Measurements from ENCODE around the gene TEKTIP1.

The TEKTIP1 gene

DNA sequence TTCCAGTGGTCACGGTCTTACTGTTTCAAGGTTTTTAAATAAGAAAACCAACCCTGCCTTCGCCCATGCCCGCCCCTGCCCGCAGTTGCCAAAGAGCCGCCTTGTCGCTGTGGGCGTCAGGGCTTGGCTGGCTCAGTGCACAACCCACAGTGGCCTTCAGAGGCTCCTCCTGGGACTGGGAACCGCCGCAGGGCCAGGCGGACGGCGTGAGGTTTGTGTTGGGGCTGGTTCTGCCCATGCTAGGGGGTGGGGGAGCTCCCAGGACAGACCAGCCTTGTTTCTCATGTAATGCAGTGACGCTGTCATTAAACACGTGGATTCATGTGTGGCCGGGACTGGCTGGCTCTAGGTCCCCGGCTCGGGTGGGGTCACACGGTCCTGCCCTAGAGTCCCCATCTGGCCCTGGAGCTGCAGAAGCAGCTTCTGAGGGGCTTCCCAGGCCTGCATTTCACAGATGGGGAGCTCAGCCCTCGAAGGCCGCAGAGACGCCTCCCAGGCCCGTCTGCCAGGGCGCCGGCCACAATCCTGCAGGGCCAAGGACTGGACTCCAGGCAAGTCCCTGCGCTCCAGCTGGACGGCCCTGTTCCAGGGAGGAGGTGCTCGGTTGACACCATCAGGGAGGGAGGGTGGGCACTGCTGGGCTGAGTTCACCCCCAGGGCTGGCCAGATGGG lies 2.4 kb upstream of the TEKTIP1 start:
- H3K27ac Mint-ChIP-seq: no peak overlapping the region
- no peaks in the 10 kb centered on the region for H3K4me1 Mint-ChIP-seq (ENCODE audit: low read depth)
- H3K27me3 Mint-ChIP-seq: no peaks in the 10 kb centered on the region
- peaks cover 32% of the 10 kb centered on the region for H3K36me3 Mint-ChIP-seq (ENCODE audit: low read depth)
- H3K9me3 Mint-ChIP-seq: peaks cover 3% of the 10 kb centered on the region
- no peak overlapping the region for H3K4me3 Mint-ChIP-seq

DNA sequence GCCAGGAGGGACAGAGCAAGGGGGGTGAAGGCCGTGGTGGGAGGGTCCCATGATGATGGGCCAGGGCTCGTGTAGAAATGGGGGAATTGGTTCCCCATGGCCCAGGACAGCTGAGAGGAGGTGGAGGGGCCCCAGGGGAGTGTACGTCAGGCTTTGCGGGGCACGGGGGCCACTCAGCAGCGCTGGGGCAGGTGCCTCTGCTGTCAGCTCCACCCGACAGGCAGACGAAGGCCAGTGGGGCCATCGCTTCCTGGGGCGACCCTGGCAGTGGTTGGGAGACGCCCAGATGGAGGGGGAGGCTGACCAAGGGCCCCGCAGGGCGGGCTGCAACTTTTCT lies 1.9 kb upstream of the TEKTIP1 start:
- peaks cover 32% of the 10 kb centered on the region for H3K36me3 Mint-ChIP-seq (ENCODE audit: low read depth)
- no peak overlapping the region for H3K27ac Mint-ChIP-seq
- no peaks in the 10 kb centered on the region for H3K27me3 Mint-ChIP-seq
- H3K4me1 Mint-ChIP-seq (ENCODE audit: low read depth): no peaks in the 10 kb centered on the region
- no peak overlapping the region for H3K4me3 Mint-ChIP-seq
- peaks cover 3% of the 10 kb centered on the region for H3K9me3 Mint-ChIP-seq

DNA sequence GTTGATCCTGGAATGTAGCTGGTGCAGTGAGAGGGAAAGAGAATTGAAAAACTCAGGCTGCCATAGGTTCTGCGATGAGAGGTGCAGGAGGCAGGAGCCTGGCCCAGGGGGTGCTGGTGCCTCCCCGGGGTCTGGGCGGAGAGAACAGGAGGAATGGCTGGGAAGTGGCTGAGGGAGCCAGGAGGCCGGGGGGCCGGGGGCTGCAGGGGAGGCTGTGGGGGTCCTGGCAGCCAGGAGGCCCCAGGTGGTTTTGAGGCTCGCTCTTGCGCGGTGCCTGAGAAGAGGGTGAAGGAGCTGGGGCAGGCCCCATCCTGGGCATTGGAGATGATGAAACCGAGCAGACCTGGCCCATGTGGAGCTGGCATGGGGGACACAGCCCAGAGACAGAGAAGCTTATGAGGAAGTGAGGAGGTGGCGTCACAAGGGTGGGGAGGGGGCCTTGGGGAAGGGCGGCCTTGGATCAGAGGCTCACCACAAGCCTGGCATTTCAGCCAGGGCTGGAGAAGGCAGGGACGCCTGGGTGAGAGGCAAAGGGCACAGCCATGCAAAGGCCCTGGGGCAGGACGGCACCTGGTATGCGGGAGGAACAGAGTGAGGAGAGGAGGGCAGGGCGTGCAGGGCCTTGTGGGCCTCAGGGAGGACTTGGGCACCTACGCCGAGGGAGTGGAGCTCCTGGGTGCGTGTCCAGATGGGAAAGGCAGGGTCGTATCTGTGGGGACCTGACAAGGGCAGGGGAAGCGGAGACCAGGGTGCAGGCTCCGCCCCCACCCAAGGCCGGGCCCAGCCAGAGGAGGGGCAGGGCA lies 1.3 kb upstream of the TEKTIP1 start:
- H3K27ac Mint-ChIP-seq: no peak overlapping the region
- no peaks in the 10 kb centered on the region for H3K27me3 Mint-ChIP-seq
- peaks cover 3% of the 10 kb centered on the region for H3K9me3 Mint-ChIP-seq
- no peak overlapping the region for H3K4me3 Mint-ChIP-seq
- H3K36me3 Mint-ChIP-seq (ENCODE audit: low read depth): peaks cover 32% of the 10 kb centered on the region
- no peaks in the 10 kb centered on the region for H3K4me1 Mint-ChIP-seq (ENCODE audit: low read depth)

DNA sequence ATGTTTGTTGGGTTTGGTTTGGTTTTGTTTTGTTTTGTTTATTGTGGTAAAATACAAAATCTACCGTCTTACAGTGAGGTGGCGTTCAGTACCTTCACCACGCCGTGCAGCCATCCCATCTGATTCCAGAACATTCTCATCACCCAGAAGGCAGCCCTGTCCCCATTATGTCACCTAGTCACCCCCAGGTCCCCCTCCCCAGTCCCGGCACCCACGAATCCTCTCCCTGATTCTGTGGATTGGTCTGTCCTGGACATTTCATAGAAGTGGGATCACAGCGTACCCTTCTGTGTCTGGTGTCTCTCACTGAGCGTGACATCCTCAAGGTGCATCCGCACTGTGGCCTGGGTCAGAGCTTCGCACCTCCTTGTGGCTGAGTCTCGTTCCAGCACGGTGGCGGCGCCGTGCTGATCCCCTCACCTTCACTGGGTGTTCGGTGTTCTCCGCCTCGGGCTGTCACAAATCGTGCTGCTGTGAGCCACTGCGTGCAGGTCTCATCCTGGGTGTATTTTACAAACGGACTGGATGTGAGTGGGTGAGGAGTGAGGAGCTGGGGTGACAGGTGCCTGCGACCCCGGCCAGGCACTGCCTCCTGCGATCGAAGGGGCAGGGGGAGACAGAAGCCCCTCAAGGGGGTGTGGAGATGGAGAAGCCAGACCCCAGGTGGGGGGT lies 580 bp upstream of the TEKTIP1 start:
- peaks cover 3% of the 10 kb centered on the region for H3K9me3 Mint-ChIP-seq
- no peak overlapping the region for H3K27ac Mint-ChIP-seq
- H3K4me3 Mint-ChIP-seq: no peak overlapping the region
- H3K36me3 Mint-ChIP-seq (ENCODE audit: low read depth): peaks cover 31% of the 10 kb centered on the region
- H3K27me3 Mint-ChIP-seq: no peaks in the 10 kb centered on the region
- no peaks in the 10 kb centered on the region for H3K4me1 Mint-ChIP-seq (ENCODE audit: low read depth)

DNA sequence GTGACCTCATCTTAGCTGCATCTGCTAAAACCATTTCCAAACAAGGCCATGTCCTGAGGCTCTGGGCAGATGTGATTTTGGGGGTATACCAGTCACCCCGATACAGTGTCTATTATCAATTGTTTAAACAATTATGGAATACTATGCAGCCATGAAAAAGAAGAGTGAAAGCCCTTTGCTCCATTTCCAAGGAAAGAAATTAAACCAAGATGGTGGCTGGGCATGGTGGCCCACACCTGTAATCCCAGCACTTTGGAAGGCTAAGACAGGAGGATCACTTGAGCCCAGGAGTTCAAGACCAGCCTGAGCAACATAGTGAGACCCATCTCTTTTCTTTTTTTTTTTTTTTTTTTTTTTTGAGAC lies 763 bp downstream of the TEKTIP1 start:
- Mint-ChIP-seq H3K4me1 (ENCODE audit: low read depth) (no peaks in the 10 kb centered on the region), H3K9me3 (peaks cover 3% of the 10 kb centered on the region), H3K27ac (no peak overlapping the region), H3K27me3 (no peaks in the 10 kb centered on the region), H3K4me3 (no peak overlapping the region), H3K36me3 (ENCODE audit: low read depth) (peaks cover 22% of the 10 kb centered on the region)

DNA sequence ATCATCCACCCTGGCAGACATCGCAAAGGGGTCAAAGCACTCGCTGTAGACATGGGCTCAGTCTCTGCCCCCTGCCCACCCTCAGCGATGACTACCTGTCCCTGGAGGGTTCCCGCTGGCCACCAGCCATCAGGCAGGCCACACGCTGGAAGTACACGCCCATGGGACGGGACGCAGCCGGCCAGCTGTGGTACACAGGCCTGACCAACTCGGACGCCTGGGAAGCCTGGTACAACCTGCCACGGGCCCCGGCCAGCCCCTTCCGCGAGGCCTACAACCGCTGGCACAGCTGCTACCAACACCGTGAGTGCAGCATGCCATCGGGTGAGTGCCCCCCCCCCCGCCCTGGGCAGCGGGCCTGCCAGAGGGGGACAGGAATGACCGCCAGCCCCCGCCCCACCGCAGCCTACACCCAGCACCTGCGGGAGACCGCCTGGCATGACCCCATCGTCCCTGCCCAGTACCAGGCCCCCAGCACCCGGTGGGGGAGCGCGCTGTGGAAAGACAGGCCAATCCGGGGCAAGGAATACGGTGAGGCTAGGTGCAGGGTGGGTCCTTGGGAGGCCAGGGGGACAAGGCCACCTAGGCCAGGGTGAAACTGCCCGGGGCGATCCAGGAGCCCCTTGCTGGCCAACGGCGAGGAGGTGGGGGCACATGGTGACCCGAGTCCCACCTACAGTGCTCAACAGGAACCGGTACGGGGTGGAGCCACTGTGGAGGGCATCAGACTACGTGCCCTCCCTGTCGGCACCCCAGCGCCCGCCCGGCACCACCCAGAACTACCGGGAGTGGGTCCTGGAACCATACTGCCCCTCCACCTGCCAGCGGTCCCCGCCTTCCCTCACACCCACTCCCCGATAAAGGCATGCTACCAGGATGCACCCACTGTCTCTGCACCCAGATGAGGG lies 4.4 kb downstream of the TEKTIP1 start:
- H3K27me3 Mint-ChIP-seq: no peaks in the 10 kb centered on the region
- no peak overlapping the region for H3K27ac Mint-ChIP-seq
- H3K4me1 Mint-ChIP-seq (ENCODE audit: low read depth): peaks cover 10% of the 10 kb centered on the region
- H3K36me3 Mint-ChIP-seq (ENCODE audit: low read depth): peaks cover 21% of the 10 kb centered on the region
- H3K4me3 Mint-ChIP-seq: no peak overlapping the region
- H3K9me3 Mint-ChIP-seq: peaks cover 3% of the 10 kb centered on the region

DNA sequence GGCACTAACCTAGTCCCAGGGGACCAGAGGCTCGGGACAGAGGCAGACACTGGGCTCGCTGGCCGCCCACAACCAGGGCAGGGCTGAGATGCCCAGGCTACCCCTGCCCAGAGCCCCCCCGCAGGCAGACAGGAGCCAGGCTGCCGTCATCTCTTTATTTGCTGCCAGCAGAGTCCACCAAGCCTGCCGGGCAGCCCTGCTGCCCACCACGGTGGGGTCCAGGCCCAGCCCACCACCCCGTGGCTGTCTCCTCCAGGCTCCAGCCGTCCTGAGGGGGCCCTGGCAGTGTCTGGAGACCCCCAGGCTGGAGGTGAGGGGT lies 5.0 kb downstream of the TEKTIP1 start:
- no peak overlapping the region for H3K27ac Mint-ChIP-seq
- peaks cover 20% of the 10 kb centered on the region for H3K36me3 Mint-ChIP-seq (ENCODE audit: low read depth)
- peaks cover 3% of the 10 kb centered on the region for H3K9me3 Mint-ChIP-seq
- peaks cover 10% of the 10 kb centered on the region for H3K4me1 Mint-ChIP-seq (ENCODE audit: low read depth)
- H3K27me3 Mint-ChIP-seq: no peaks in the 10 kb centered on the region
- H3K4me3 Mint-ChIP-seq: no peak overlapping the region

DNA sequence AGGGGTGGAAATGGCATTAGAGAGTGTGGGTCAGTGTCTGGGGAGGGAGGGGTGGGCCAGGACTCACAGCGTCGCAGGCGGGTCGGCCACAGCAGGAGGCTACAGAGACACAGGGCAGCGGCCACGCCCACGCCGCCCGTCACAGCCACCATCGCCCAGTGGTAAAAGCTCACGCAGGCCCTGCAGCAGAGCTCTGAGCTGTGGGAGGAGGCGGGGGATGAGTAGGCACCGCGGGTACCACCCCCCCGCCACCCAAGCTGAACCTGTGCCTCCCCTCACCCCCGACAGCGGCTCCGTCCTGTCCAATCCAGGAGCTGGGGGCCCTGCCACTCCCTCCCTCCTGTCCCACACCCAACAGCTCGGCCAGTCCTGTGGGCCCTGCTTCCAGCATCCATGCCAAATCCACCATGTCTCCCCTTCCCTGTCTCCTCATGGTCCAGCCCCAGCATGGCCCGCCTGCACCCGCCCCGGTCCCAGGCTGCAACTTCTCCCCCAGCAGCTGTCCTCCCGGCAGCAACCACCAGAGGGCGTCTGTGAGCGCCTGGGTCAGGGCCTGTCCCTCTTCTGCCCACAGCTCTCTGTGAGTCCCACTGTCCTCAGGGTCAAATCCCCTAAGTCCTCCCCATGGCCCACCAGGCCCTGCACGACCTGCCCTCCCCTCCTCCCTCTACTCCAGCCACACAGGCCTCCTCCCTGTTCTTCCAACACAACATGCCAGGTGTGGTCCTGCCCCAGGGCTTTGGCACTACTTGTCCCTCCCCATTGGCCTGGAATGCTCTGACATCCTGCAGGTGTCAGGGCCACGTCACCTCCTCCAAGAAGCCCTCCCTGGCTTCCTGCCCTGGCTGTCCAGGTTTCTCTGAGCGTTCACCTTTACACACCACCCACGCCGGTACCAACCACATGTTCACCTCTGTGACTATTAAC lies 6.0 kb downstream of the TEKTIP1 start:
- Mint-ChIP-seq H3K27me3 (no peaks in the 10 kb centered on the region), H3K36me3 (ENCODE audit: low read depth) (peaks cover 13% of the 10 kb centered on the region), H3K4me1 (ENCODE audit: low read depth) (peaks cover 10% of the 10 kb centered on the region), H3K4me3 (no peak overlapping the region), H3K27ac (peak overlapping the region; percentile 55), H3K9me3 (no peaks in the 10 kb centered on the region)

DNA sequence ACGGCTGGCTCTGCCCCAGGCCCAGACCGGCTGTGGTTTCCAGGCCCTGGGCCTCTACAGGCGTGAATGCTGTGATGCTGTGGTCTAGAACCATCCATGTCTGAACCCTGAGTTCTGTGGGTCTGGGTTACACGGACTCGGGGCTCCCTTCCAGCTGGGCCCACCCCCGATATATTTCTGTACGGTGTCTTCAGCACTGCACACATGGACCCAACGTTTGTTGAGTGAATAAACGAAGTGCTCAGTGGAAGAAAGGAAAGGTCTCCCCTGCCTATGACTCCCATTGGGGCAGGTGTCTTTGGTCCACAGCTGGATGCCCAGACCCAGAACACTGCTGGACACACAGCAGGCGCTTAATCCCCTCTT lies 6.7 kb downstream of the TEKTIP1 start:
- Mint-ChIP-seq H3K27ac (peak overlapping the region; percentile 31), H3K9me3 (no peaks in the 10 kb centered on the region), H3K4me1 (ENCODE audit: low read depth) (peaks cover 10% of the 10 kb centered on the region), H3K4me3 (no peak overlapping the region), H3K36me3 (ENCODE audit: low read depth) (peaks cover 11% of the 10 kb centered on the region), H3K27me3 (no peaks in the 10 kb centered on the region)

DNA sequence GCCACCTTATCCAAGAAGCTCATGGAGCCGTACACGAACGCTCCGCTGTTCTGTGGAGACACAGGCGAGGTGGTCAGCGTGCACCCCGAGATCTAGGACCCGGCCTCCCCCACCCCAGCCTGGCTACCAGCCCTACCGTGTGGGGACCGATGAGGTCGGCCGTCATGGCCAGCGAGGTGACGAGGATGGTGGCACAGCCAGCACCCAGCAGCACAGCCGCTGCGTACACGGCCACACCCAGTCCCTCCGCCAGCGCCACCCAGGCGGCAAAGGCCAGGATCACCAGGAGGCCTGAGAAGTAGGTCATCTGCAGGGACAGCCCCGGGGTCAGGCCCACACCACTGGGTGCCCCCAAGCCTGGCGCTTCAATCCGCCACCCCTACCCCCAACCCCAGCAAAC lies 7.1 kb downstream of the TEKTIP1 start:
- no peak overlapping the region for H3K27ac Mint-ChIP-seq
- no peaks in the 10 kb centered on the region for H3K9me3 Mint-ChIP-seq
- H3K27me3 Mint-ChIP-seq: no peaks in the 10 kb centered on the region
- peaks cover 11% of the 10 kb centered on the region for H3K36me3 Mint-ChIP-seq (ENCODE audit: low read depth)
- no peak overlapping the region for H3K4me3 Mint-ChIP-seq
- H3K4me1 Mint-ChIP-seq (ENCODE audit: low read depth): peaks cover 15% of the 10 kb centered on the region

DNA sequence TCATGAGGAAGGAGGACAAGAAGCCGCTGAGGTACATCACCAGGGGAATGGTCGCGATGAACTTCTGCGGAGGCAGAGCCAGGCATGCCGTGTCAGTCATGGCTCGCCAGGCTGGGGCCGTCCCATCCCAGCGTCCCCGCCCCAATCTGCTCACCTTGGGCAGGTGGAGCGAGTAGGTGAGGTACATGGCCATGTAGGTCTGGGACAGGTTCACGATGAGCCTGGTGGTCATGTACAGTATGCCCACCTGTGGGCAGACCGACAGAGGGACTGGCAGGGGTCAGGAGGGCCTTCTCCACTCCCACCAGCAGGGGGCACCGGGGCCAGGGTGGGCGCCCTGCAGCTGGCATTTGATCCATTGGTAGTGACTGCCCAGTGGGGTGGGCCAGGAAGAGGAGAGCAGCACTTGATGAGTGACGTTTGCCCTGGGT lies 8.3 kb downstream of the TEKTIP1 start:
- Mint-ChIP-seq H3K36me3 (ENCODE audit: low read depth) (peaks cover 11% of the 10 kb centered on the region), H3K27ac (no peak overlapping the region), H3K27me3 (no peaks in the 10 kb centered on the region), H3K4me1 (ENCODE audit: low read depth) (peaks cover 20% of the 10 kb centered on the region), H3K9me3 (no peaks in the 10 kb centered on the region), H3K4me3 (no peak overlapping the region)

DNA sequence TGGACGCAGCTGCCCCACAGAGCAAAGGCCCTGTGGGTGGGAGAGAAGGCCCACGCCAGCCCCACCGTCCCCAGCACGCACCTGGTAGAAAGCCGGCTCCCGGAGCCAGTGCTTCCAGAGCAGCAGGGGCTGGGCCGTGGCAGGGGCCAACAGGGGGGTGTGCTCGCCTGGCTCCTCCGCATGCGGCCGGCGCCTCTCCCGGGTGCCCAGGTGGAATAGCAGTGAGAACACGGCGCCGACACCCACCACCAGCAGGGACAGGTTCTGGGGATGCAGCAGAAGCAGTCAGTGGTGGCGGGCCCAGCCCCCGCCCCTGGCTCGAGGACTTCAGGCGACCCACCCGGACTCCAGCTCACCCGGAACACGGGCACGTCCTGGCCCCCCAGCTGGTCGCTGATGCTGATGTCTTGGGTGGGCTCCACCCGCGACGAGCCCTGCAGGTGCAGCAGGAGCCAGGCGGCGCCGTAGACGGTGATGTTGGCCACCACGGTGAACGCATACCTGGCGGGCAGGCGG lies 8.9 kb downstream of the TEKTIP1 start:
- Mint-ChIP-seq H3K27me3 (no peaks in the 10 kb centered on the region), H3K4me3 (no peak overlapping the region), H3K9me3 (no peaks in the 10 kb centered on the region), H3K4me1 (ENCODE audit: low read depth) (peaks cover 25% of the 10 kb centered on the region), H3K36me3 (ENCODE audit: low read depth) (peaks cover 11% of the 10 kb centered on the region), H3K27ac (no peak overlapping the region)

DNA sequence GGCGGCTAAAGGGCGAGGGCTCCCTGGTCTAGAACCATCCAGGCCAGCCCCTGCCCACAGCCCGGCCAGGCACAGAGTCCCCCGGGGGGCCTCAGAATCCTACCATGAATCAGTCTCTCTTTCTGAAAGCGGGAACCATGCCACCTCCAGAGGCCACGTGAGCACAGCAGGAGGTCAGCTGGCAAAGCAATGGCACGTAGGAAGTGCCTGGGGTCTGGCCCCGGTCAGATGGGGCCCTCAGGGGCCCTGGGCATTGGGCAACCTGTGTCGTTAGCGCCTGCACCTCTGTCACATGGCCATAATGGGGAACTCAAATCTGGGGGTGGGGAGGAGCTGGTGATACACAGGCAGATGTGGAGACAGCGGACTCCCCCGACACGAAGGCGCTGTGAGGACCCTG lies 9.6 kb downstream of the TEKTIP1 start:
- H3K4me1 Mint-ChIP-seq (ENCODE audit: low read depth): peaks cover 31% of the 10 kb centered on the region
- H3K27ac Mint-ChIP-seq: no peak overlapping the region
- H3K36me3 Mint-ChIP-seq (ENCODE audit: low read depth): peaks cover 11% of the 10 kb centered on the region
- H3K4me3 Mint-ChIP-seq: no peak overlapping the region
- H3K27me3 Mint-ChIP-seq: no peaks in the 10 kb centered on the region
- H3K9me3 Mint-ChIP-seq: no peaks in the 10 kb centered on the region

DNA sequence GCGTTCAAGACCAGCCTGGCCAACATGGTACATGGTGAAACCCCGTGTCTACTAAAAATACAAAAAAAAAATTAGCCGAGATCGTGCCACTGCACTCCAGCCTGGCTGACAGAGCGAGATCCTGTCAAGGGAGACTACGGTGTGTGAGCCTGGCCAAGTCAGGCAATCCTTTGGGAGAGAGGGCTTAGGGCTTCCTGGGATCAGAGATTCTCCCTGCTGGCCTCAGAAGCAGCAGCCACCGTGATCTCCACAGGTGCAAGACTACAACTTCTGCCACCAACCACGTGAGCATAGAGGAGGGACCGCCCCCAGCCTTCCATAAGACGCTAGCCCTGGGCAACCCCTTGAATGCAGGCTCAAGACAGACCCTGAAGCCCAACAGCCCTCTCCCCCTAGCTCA lies 10.8 kb downstream of the TEKTIP1 start:
- no peak overlapping the region for H3K4me3 Mint-ChIP-seq
- no peak overlapping the region for H3K27ac Mint-ChIP-seq
- no peaks in the 10 kb centered on the region for H3K9me3 Mint-ChIP-seq
- H3K36me3 Mint-ChIP-seq (ENCODE audit: low read depth): peaks cover 11% of the 10 kb centered on the region
- H3K4me1 Mint-ChIP-seq (ENCODE audit: low read depth): peaks cover 40% of the 10 kb centered on the region
- no peaks in the 10 kb centered on the region for H3K27me3 Mint-ChIP-seq

Data from stimulated activated naive CD8-positive, alpha-beta T cell treated with anti-CD3 and anti-CD28 coated beads, Interleukin-15, Interleukin-2, amounts not matched to agents 100 ng/mL and 50 ng/mL, for 24 hours (primary cell).